Measurements from ENCODE around the gene HSF2. TPM values are rescaled to one million over a fixed set of nuclear protein-coding genes. Genes with fewer than 3 reads are reported as not detected.

HSF2 gene
- total RNA-seq, 1 donor, result 21.4 TPM

DNA sequence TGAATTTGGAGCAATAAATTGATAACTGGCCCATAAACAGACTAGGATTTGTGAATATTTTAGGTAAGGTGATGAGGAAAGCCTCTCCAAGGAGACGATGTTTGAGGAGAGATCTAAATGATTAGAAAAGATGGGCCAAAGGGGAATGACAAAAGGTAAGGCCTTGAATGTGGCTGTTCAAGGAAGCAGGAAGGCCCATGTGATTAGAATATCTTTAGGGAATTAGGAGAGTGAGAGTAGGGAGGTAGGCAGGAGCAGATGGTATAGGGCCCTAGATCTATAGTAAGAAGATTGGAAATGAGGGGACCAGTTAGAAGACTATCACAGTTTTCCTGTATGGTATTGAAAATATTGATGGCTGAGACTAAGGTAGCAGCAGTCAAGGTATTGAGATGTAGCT is 6.7 kb downstream of the HSF2 start:
- TF ChIP-seq, protein P1, sequence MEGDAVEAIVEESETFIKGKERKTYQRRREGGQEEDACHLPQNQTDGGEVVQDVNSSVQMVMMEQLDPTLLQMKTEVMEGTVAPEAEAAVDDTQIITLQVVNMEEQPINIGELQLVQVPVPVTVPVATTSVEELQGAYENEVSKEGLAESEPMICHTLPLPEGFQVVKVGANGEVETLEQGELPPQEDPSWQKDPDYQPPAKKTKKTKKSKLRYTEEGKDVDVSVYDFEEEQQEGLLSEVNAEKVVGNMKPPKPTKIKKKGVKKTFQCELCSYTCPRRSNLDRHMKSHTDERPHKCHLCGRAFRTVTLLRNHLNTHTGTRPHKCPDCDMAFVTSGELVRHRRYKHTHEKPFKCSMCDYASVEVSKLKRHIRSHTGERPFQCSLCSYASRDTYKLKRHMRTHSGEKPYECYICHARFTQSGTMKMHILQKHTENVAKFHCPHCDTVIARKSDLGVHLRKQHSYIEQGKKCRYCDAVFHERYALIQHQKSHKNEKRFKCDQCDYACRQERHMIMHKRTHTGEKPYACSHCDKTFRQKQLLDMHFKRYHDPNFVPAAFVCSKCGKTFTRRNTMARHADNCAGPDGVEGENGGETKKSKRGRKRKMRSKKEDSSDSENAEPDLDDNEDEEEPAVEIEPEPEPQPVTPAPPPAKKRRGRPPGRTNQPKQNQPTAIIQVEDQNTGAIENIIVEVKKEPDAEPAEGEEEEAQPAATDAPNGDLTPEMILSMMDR (IDR thresholded peaks at IDR 0.05; ENCODE audit: insufficient read depth, low read length), result no peak
- DNase-seq (ENCODE audit: low read depth), result no peak
- no peak overlapping the region for H3K4me3 ChIP-seq (ENCODE audit: low read depth, low read length)

DNA sequence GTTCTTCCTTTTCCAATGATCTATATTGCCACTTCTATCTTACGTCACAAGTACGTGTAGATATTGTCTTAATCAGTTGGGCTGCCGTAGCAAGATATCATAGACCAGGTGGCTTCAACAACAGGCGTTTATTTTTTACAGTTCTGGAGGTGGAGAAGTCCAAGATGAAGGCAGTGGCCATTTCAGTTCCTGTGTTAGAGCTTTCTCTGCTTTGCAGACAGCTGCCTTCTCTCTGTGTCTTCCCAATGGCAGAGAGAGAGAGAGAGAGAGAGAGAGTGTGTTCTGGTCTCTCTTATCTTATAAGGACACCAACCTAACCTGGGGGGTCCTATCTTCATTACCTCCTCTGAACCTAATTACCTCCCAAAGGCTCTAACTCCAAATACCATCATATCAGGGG is 8.3 kb downstream of the HSF2 start:
- H3K4me3 ChIP-seq (ENCODE audit: low read depth, low read length), result no peak overlapping the region
- no peak for DNase-seq (ENCODE audit: low read depth)
- TF ChIP-seq, protein P1 (IDR thresholded peaks at IDR 0.05; ENCODE audit: insufficient read depth, low read length), result no peak

DNA sequence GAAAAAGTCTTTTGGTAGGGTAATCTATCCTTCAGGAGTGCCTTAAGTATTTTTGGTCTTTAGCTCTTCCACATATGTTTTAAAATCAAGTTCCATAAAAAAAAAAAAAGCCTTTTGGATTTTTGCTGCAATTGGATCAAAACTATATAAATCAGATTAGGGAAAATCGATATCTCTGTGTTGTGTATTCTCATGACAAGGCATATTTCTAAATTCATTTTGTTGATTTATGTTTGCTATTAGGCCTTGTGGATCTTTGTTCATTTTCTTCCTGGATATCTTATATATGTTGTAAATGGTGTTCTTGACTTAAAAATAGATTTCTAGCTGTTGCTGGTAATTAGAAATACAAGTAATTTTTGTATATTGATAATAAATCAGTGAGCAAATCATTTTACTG is 8.8 kb downstream of the HSF2 start:
- DNase-seq (ENCODE audit: low read depth), result no peak
- TF ChIP-seq, protein P1 (IDR thresholded peaks at IDR 0.05; ENCODE audit: insufficient read depth, low read length), result no peak
- H3K4me3 ChIP-seq (ENCODE audit: low read depth, low read length), result no peak overlapping the region

DNA sequence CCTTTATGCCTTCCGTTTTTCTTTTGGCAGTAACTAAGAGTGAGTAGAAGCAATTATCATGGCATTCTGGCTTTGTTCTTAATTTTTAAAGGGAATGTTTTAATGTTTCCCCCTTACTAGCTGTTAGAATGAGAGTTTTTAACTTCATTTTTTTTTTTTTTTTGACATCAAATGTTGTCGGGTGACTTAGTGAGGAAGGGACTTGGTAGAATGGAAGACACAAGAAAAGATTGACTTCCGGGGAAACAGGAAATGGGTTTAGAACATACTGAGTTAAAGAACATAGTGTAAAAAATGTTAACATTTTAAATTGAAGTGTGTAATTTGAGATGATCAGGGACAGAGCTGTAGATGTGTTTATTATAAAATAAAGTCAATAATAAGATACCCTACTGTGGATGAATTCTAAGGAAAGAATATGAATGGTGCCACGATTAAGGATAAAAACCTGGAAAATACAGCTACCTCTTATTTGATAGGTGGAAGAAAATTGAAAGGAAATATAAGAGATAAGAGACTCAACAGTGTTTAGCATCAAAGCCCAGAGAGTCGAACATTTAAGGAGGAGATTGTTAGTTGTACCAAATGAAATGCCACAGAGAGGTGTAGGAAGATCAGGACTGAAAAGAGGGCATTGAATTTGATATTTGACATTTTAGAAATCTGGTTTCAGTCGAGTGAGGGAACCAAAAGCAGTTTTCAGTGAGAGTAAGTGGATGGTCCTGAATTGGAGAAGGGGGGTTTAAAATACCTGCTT is 9.4 kb downstream of the HSF2 start:
- no peak overlapping the region for H3K4me3 ChIP-seq (ENCODE audit: low read depth, low read length)
- TF ChIP-seq, protein P1 (IDR thresholded peaks at IDR 0.05; ENCODE audit: insufficient read depth, low read length), result no peak
- no peak for DNase-seq (ENCODE audit: low read depth)

DNA sequence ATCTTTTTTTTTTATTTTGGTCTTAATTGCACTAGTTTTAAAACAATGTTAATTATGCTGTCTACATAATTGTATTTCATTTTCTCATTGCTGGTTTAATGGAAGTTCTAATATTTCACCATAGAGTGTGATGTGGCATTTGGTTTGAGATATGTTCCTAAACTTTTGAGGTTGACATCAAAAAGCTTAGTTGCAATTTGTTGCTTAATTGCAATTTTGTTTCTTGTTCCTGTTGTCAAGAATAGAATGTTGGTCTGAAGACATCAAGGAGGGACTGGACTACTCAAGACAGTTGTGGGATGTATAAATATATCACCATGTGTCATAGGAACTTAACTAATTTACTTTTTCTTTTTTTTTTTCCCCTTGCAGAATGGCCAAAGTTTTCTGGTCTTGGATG is 12.5 kb downstream of the HSF2 start:
- H3K4me3 ChIP-seq (ENCODE audit: low read depth, low read length), result no peak overlapping the region
- no peak for DNase-seq (ENCODE audit: low read depth)
- TF ChIP-seq, protein P1 (IDR thresholded peaks at IDR 0.05; ENCODE audit: insufficient read depth, low read length), result no peak

DNA sequence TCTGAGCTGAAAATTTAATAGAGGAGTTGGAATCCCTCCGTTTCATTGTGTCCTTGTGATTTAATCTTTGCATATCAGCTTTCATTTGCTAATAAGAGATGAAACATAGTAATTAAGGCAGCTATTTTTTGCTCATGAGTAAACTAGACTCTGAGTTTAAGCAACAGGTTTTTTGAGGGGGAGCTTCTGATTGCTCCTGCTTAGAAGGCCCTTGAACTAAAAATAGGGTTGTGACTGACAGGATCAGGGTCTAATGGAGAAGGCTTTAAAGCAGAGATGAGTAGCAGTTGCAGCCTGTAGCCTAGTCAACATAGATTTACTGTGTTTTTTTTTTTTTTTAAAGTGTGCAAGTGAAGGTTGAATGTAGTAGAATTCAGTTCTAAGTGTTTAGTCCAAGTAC is 17.4 kb downstream of the HSF2 start:
- no peak for DNase-seq (ENCODE audit: low read depth)
- TF ChIP-seq, protein P1 (IDR thresholded peaks at IDR 0.05; ENCODE audit: insufficient read depth, low read length), result no peak

DNA sequence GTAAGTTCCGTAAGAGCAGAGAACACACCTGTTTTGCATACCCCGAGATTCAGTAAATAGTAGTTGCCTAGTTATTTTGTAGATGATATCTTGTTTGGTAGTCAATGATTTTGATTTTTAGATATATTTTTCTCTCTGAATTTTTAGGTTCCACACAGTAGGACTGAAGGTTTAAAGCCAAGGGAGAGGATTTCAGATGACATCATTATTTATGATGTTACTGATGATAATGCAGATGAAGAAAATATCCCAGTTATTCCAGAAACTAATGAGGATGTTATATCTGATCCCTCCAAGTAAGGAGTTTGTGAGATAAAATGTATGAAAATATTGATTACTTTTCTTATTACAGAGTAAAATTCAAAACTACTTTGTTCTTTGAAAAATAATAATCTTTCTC is 22.6 kb downstream of the HSF2 start:
- TF ChIP-seq, protein P1 (IDR thresholded peaks at IDR 0.05; ENCODE audit: insufficient read depth, low read length), result no peak
- DNase-seq (ENCODE audit: low read depth), result no peak
- no peak overlapping the region for H3K4me3 ChIP-seq (ENCODE audit: low read depth, low read length)

More for the DNA sequence above, 17.4 kb downstream of the HSF2 start:
- no peak overlapping the region for H3K4me3 ChIP-seq (ENCODE audit: low read depth, low read length)
